NCI-H82 treated with DMSO at 0.1 percent for 48 hours (cell line): ENCODE results near the gene LILRA5.
"Not testable (repeated sequence)": the region's sequence is repeated elsewhere in the genome, so short reads cannot be mapped to it uniquely, and the experiment has no call there.

Experiments used
- DNase-seq: peaks from one replicate; lab custom pipeline; 2025; ENCODE audit not compliant: unreplicated experiment; lab: John Stamatoyannopoulos, UW

The LILRA5 gene

GRCh38 chr19:54335164-54335563 lies 22.2 kb upstream of the LILRA5 start:
- DNase-seq, result no peak

GRCh38 chr19:54333586-54334298 lies 20.8 kb upstream of the LILRA5 start:
- DNase-seq, result no peak

DNA sequence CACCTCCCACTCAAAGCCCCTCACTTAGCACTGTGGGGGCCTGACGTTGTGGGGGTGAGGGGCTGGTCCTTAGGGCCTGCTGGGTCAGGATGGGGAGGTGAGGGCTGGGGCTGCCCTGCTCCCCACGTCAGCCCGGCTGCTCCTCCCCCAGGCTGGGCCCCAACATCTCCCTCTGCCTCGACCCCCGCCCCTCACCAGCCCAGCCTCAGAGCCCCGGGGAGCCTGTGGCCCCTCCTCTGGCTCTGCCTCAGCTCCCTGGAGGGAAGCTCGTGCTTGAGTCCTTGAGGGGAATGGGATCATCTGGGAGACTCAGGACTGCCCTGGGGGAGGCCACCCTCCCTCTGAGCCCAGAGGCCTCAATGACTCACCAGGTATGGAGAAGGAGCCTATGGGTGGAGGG lies 19.2 kb upstream of the LILRA5 start:
- no peak for DNase-seq

DNA sequence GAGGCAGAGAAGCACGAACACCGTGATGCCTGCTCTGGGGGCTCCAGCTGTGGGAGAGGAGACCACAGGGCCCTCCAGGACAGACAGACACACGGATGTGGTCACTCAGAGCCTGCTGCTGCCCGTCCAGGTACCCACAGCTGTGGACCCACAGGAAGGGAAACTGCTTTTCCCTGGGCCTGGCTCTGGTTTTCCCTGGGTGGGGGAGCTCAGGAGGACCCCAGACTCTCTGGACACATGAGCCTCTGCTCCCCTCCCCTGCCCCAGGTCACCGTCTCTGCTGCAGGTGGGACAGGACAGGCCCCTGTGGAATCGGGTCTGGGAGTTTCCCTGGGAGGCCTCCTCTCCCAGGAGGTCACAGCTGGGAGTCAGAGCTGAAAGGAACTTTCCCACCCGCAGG lies 18.7 kb upstream of the LILRA5 start:
- no peak for DNase-seq

DNA sequence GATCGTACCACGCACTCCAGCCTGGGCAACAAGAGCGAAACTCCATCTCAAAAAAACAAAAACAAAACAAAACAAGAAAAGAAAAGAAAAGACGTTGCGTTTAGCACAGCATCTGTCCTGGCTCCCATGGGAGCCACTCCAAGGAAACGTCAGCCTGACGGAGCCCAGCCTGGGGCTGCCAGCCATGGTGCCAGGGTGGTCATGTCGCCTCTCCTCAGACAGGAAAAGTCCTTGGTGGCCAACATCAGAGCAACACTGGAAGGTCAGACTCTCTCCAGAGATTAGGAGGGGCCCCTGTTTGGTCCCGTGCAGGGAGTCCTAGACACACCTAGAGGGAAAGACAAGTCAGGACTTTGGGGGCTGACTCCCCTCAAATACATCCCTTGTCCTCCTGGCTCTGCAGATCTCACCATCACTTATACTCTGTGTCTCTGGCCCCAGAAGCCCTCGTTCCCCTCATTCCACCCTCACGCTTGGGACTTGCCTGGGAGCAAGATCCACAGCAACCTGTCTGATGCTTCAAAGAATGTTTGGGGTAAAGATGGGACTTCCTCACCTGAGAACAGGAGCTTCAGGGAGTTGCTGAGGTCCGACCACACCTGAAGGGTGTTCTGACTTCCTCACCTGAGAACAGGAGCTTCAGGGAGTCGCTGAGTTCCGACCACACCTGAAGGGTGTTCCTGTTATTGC lies 16.7 kb upstream of the LILRA5 start:
- DNase-seq, result no peak

DNA sequence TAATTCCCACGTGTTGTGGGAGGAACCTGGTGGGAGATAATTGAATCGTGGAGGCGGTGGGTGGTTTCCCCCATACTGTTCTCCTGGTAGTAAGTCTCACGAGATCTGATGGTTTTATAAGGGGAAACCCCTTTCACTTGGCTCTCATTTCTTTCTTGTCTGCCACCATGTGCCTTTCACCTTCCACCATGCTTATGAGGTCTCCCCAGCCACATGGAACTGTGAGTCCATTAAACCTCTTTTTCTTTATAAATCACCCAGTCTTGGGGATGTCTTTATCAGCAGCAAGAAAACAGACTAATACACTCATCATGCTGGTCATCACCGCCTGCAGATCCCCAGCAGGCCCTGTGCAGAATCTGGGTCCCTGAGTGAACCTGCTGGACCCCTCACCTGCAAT lies 15.8 kb upstream of the LILRA5 start:
- not testable (repeated sequence) for DNase-seq

DNA sequence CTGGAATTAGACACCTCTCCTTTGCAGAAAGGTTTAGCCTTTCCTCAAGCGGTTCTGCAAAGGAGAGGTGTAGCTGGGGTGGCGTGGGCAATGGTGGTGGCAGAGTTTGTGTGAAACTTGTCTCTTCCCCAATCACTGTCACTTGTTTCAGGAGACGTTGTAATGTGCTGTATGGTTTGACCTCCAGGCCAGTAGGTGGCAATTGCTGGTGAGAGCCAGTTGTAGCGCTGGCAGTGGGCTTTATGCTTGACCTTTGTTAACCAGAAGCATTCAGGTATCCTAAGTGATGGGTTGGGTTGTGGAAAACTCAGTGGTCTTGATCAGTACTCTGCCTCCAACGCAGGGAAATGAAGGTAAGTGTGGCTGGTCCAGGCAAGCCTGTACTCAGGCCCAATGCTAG lies 12.7 kb upstream of the LILRA5 start:
- no peak for DNase-seq

DNA sequence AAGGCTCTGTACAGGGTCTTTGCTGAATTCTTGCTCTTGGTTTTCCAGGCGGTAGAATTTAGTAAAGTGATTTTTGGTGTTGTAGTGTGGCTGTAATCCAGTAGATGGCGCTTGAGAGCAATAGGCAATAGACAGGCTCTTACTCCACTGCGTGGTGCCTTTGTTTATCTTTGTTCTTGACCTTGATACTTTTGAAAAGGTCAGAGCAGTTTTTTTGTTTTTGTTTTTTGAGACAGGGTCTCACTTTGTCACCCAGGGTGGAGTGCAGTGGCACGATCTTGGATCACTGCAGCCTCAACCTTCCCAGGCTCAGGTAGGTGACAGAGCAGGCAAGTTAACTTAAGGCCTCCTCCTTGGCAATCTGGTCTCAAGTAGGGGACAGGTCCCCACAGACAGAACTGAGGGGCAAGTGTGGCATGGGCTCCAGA lies 12.2 kb upstream of the LILRA5 start:
- DNase-seq, result peak; percentile 3

- no peak for DNase-seq
These were observed 11.1 kb upstream of the LILRA5 start for GRCh38 chr19:54324071-54324470.

DNA sequence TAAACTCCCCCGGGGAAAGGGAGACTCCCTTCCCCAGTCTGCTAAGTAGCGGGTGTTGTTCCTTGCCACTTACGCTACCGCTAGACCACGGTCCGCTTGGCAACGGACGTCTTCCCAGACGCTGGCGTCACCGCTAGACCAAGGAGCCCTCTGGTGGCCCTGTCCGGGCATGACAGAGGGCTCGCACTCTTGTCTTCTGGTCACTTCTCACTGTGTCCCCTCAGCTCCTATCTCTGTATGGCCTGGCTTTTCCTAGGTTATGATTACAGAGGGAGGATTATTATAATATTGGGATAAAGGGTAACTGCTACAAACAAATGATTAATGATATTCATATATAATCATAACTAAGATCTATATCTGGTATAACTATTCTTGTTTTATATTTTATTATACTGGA lies 10.0 kb upstream of the LILRA5 start:
- not testable (repeated sequence) for DNase-seq

DNA sequence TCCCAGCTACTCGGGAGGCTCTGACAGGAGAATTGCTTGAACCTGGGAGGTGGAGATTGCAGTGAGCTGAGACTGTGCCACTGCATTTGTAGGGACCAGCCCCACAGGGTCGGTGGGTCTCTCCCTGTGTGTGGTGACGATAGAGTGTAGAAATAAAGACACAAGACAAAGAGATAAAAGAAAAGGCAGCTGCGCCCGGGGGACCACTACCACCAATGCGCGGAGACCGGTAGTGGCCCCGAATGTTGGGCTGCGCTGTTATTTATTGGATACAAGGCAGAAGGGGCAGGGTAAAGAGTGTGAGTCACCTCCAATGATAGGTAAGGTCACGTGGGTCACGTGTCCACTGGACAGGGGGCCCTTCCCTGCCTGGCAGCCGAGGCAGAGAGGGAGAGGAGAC lies 9.3 kb upstream of the LILRA5 start:
- not testable (repeated sequence) for DNase-seq

- DNase-seq, result no peak
These were observed 7.1 kb upstream of the LILRA5 start for GRCh38 chr19:54319892-54320670.

GRCh38 chr19:54319049-54319448 lies 6.1 kb upstream of the LILRA5 start:
- DNase-seq, result no peak

- no peak for DNase-seq
These were observed 4.9 kb upstream of the LILRA5 start for GRCh38 chr19:54317965-54318240.

DNA sequence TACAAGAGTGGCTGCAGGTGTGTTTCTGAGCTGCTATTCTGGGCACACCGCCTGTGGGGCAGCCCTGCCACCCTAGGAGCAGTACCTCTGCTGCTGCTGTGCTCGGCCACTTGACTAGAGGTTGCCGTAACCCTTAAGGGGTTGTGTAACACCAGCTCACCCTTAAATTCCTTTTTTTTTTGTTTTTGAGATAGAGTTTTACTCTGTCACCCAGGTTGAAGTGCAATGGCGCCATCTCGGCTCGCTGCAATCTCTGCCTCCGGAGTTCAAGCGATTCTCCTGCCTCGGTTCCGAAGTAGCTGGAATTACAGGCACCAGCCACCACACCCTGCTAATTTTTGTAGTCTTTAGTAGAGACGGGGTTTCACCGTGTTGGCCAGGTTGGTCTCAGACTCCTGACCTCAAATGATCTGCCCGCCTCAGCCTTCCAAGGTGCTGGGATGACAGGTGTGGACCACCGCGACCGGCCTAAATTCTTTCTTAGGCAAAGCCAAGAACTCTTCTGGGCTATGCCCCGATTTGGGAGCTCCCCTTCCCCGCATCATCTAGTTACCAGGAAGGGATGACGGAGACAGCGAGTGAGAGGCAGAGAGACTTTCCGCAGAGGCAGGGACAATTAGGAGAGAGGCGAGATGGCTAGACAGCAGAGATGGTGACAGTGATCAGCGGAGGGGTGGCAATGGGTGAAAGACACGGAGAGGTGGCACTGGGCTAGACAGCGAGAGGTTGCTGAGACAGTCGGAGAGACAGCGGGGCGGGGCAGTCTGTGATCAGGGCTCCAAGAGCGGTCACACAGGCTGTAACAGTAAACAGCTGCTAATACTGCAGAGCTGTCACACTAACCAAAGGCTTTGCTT lies 4.4 kb upstream of the LILRA5 start:
- no peak for DNase-seq

GRCh38 chr19:54316746-54317107 lies 3.8 kb upstream of the LILRA5 start:
- DNase-seq, result no peak

GRCh38 chr19:54315956-54316355 lies 3.0 kb upstream of the LILRA5 start:
- DNase-seq, result no peak

GRCh38 chr19:54312011-54312410 lies 955 bp downstream of the LILRA5 start:
- no peak for DNase-seq

- no peak for DNase-seq
These were observed 1.5 kb downstream of the LILRA5 start for GRCh38 chr19:54311486-54311885.

DNA sequence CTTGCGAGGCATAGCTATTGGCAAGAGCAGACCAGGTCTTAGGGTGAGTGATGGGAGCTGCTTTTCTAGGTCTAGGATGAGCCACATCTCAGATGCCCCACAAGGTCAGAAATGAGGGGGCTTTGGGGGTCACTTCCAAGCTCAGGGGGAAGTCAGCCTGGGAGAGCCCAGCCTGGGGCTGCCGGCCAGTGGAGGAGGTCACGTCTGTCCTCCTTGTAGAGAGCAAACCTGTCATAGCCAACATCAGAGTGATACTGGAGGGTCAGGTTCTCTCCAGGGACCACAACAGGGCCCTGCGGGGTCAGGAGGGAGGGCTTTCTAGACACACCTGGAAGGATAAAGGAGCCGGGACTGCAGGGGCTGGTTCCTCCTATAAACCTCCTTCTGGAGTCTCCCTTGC lies 2.4 kb downstream of the LILRA5 start:
- DNase-seq, result no peak

- DNase-seq, result no peak
These were observed 3.2 kb downstream of the LILRA5 start for GRCh38 chr19:54309811-54310210.
